Measurements from ENCODE around the gene SLC1A1. TPM values are rescaled to one million over a fixed set of nuclear protein-coding genes. Genes with fewer than 3 reads are reported as not detected.

SLC1A1 gene
- total and polyA plus RNA-seq, 3 experiments from 2014 or later: 0.09 TPM; not detected in 2

Other genes with a start within 250 kb of the SLC1A1 start
- under 1 TPM; 0.31 to 0.37 TPM for gene GLIS3, start 190.4 kb upstream of the SLC1A1 start, total RNA-seq
- gene GLIS3, start 190.4 kb upstream of the SLC1A1 start, polyA plus RNA-seq: 0.22 TPM
- 1 to 10 TPM; 5.5 to 6.3 TPM for gene PLPP6, start 171.8 kb downstream of the SLC1A1 start, total RNA-seq
- gene PLPP6, start 171.8 kb downstream of the SLC1A1 start, polyA plus RNA-seq: 3.7 TPM
- gene SPATA6L, start 176.0 kb downstream of the SLC1A1 start, total RNA-seq: under 1 TPM; 0.51 to 0.96 TPM
- 0.14 TPM for gene SPATA6L, start 176.0 kb downstream of the SLC1A1 start, polyA plus RNA-seq
- gene CDC37L1, start 189.1 kb downstream of the SLC1A1 start, total RNA-seq: 10 to 100 TPM; 12.5 to 15.0 TPM
- gene CDC37L1, start 189.1 kb downstream of the SLC1A1 start, polyA plus RNA-seq: 17.8 TPM